Keratinocyte (primary cell): ENCODE measurements around the gene TBC1D20.

Experiments used
- CTCF ChIP-seq, 3 experiments: IDR thresholded peaks in 1 of 3; conservative IDR thresholded peaks in 1 of 3; optimal IDR thresholded peaks in 1 of 3; 2 replicates in 2 of 3; 3 replicates in 1 of 3; pipeline versions ENCODE3 to v1.5.1; 2011; ENCODE audit warnings: low read length in 3 of 3, mild to moderate bottlenecking in 3 of 3, moderate library complexity in 2 of 3, control low read depth in 1 of 3, inconsistent platforms in 1 of 3; ENCODE audit not compliant: insufficient read depth in 2 of 3; ENCODE audit errors: extremely low read depth in 1 of 3
- EZH2 ChIP-seq: IDR thresholded peaks from one replicate; pipeline ENCODE4 v1.6.1; 2012; ENCODE audit warnings: inconsistent platforms, mild to moderate bottlenecking, low read length, moderate library complexity

- no peak for TF ChIP-seq CTCF (optimal IDR thresholded peaks at IDR 0.05 in 1 of 3, IDR thresholded peaks at IDR 0.05 in 1 of 3, conservative IDR thresholded peaks at IDR 0.05 in 1 of 3; ENCODE audit: extremely low read depth in 1 of 3, insufficient read depth in 2 of 3, low read length in 3 of 3)
- TF ChIP-seq EZH2, result no peak
These were observed 25.9 kb downstream of the TBC1D20 start for GRCh38 chr20:436476-436875.
